GM12892 (cell line): ENCODE data around the gene ANKRD10.
A peak's percentile ranks its signal among the peaks of the same experiment; 100 is the strongest.

ENCODE experiments used
- DNase-seq: peaks from one replicate; pipeline ENCODE4 v3.0.0; 2011; ENCODE audit not compliant: insufficient read length
- FAIRE-seq: peaks from 2 replicates; lab custom pipeline; 2011; peaks lifted over from hg19 to GRCh38; lab: Jason Lieb, UNC
- POLR2A ChIP-seq: IDR thresholded peaks from 2 replicates; pipeline ENCODE4 v1.6.1; 2011; ENCODE audit warnings: low read depth, low read length, control low read depth
- POLR2AphosphoS5 ChIP-seq: IDR thresholded peaks from 2 replicates; pipeline ENCODE4 v1.6.1; 2011; ENCODE audit warnings: low read depth, low read length, control low read depth
- TAF1 ChIP-seq: IDR thresholded peaks from 2 replicates; pipeline ENCODE4 v1.6.1; 2011; ENCODE audit warnings: low read depth, mild to moderate bottlenecking, control low read depth, low read length, borderline replicate concordance

ANKRD10 gene

DNA sequence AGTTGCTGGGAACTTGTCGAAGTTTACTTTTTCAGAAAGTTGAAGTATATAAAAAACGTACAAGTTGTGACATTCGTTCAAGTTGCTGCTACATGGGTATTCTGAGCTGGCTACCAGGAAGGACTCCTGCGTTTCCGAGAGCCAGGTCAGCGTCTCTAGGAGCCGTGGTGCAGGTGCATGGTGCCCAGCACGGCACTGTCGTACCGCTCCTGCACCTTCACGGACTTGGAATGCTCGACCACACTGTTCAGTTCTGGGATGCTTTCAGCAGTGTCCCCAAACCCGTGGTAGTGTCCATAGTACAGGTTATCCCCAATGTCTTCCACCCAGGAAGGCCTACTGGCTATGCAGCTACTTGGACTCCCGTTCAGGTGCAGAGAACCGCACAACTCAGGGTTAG lies 35.4 kb downstream of the ANKRD10 start:
- TF ChIP-seq TAF1, result no peak
- TF ChIP-seq POLR2AphosphoS5, result no peak
- TF ChIP-seq POLR2A, result no peak
- no peak for DNase-seq
- FAIRE-seq, result no peak

DNA sequence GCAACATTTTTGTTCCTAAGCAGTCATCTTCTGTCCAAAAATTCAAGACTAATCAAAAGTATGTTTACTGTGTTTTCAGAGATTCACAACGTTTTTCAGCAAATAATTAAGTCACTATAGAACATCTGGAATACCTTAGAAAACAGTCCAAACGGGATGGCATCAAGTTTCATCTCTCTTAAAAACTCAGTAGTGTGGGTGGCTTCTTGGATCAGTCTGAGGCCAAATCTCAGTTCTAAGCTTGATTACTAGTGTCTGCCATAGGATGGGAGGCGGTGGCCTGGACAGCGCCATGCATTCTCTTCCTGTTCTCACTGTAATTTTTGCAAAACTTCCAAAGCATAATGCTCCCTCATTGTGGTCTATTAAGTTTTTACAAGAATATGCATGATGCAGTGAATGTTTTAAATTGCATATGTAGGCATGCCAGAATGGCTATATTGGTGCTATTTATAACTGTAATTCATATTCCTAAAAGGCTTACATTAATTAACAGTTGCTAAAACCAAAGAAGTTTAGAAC lies 37.1 kb downstream of the ANKRD10 start:
- no peak for DNase-seq
- FAIRE-seq, result no peak
- TF ChIP-seq TAF1, result no peak
- no peak for TF ChIP-seq POLR2A
- TF ChIP-seq POLR2AphosphoS5, result no peak

DNA sequence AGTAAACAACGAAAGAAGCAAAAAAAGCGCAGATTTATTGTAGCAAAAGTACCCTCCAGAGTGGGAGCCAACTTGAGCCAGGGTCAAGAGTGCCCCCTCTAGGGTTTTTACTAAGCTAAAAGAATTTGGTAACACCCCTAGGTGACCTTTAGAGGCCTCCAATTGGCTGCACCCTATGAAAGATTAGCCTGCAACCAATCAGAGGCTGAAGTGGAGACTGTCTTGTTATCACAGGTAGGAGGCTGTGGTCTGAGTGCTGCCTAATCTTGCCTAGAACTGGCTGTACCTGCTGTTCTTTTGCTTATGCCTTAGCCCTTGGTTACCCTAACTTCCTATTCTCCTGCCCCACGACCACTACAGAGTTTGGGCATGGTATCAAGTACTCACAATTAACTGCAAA lies 38.3 kb downstream of the ANKRD10 start:
- no peak for TF ChIP-seq POLR2A
- TF ChIP-seq TAF1, result no peak
- no peak for TF ChIP-seq POLR2AphosphoS5
- DNase-seq (no peak), FAIRE-seq (no peak)

DNA sequence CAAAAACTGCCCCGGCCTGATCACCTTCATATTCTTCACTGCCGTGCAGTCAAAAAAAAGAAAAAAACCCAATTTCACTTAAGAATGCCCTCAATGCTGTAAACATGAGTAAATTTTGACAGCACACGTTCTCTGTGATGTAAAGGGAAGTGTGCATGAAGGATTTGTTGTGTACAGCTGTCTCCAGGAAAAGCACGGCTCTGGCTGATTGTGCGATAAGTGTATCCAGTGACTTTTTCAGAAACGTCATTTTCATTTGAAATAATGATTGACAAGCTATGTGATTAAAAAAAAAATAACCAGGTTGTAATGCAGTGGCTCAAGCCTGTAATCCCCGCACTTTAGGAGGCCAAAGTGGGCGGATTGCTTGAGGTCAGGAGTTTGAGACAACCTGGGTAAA lies 39.6 kb downstream of the ANKRD10 start:
- TF ChIP-seq POLR2AphosphoS5, result no peak
- TF ChIP-seq POLR2A, result no peak
- TF ChIP-seq TAF1, result no peak
- DNase-seq (no peak), FAIRE-seq (peak; percentile 17)

DNA sequence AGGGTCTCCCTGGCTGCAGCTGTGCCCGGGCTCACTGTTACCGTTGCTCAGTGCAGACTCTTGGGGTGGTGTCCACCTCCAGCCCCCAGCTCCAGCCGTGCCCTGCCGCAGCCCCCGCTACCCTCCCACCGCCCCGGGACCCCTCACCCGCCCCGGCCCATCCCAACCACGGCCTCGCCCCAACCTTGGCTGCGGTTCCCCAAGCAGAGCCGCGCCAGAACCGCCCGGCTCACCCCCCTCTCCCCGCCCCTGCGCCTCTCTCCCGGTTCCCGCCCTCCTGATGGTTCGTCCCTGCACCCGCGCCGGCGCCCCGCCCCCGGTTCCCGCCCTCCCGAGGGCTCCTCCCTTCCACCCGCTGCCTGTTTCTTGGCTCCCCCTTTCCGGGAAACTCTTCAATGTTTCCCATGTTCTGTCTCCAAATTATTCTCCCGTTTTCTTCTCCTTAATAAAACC lies 40.3 kb downstream of the ANKRD10 start:
- TF ChIP-seq TAF1 (no peak), POLR2A (no peak), POLR2AphosphoS5 (no peak)
- peak; percentile 54 for FAIRE-seq
- peak; percentile 80 for DNase-seq

DNA sequence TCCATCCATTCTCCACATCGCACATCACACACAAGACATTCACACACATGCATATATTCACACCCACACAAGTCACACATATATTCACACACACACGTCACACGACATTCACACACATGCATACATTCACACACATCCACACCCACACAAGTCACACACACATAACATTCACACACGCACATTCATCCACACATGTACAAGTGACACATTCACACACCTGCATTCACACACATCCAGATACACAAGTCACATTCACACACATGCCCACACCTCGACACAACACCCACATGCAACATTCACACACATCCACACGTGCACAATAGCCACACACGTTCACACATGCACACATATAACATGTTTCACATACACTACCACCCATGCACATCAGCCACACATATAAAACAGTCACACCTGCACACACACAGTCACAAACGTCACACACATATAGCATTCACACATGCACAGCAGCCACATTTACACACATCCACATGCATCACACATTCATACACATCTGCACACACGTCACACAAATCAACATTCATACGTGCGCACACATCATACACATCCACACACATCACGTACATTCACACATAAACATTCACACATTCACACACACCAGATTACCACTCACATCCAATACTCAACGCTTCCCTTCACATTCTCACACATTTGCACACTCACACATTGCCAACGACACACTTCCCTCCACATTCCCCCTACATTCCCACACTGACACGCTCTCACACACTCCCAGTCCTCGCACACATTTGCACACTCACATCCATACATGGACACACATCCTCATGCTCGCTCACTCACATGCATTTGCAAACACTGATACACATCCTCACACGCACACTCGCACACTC lies 41.0 kb downstream of the ANKRD10 start:
- no peak for TF ChIP-seq POLR2AphosphoS5
- TF ChIP-seq TAF1, result no peak
- no peak for TF ChIP-seq POLR2A
- FAIRE-seq (peak; percentile 56), DNase-seq (no peak)

DNA sequence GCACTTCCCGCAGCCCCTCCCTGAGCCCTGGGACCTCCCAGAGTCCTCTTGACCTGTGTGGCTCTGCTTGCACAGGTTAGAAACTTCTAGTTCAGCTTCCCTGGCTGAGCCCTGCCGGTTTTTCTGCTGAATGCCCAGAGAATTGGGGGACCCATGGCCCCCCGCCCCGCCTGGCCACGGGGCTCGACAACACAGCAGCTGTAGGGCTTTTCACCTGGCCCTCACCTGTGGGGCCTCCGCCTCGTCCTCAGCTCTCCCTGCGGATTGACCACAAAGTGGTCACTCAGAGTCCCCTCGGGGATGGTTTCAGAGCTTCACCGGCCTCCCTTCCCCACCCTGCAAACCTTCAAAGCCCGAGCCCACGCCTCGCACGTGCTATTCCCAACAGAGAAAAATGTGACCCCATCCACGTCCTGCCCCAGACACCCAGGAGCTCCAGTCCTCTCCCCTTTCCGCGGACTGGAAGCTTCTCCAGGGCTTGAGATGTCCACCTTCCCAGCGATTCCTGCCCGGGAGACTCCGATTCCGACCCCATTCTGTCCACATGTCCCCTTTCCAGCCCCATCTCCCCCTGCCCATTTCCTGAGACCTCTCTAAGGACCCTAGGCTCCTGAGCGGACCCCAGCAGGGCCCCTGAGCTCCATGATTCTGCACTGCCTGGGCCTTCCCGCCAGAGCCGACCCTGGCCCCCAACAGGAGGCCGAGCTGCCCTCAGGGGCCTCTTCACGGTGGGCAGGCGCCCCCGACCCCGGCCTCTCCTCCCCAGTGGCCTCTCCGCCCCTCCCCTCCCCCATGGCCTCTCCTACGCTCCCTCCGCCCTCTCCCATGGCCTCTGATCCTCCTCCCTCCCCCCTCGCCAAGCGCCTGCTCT lies 41.9 kb downstream of the ANKRD10 start:
- FAIRE-seq (no peak), DNase-seq (no peak)
- TF ChIP-seq TAF1 (no peak), POLR2AphosphoS5 (no peak), POLR2A (no peak)

DNA sequence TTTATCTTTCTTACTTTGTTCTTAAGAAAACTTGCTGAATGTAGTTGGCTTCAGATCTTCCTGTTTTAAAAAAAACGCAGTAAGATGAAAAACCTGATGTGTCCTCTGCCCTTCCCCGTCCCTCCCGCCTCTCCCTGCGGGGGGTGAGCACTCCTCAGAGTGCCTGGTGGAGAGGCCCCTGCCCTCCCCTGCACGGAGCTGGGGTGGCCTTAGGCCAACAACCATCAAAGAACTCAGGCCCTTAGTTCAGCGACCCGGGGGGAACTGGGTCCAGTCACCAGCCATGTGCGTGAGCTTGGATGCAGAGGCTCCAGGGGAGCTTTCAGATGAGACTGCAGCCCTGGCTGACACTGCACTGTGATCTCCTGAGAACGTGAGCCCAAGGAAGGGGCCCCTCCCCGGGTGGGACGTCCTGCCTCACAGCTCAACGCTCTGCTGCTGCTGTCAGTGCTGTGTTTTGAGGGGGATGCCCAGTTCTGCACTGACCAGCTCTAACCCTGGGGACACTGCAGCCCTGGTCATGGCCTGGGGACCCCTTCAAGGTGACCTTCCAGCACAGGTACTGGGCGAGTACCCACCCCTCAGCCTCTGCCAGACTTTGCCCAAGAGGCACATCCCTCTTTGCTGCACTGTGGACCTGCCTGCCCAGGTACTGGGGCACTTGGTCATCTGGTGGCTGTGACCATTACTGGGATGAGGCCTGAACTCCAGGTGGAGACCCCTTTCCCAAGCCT lies 42.7 kb downstream of the ANKRD10 start:
- TF ChIP-seq POLR2AphosphoS5 (no peak), TAF1 (no peak), POLR2A (no peak)
- no peak for FAIRE-seq
- DNase-seq, result no peak

DNA sequence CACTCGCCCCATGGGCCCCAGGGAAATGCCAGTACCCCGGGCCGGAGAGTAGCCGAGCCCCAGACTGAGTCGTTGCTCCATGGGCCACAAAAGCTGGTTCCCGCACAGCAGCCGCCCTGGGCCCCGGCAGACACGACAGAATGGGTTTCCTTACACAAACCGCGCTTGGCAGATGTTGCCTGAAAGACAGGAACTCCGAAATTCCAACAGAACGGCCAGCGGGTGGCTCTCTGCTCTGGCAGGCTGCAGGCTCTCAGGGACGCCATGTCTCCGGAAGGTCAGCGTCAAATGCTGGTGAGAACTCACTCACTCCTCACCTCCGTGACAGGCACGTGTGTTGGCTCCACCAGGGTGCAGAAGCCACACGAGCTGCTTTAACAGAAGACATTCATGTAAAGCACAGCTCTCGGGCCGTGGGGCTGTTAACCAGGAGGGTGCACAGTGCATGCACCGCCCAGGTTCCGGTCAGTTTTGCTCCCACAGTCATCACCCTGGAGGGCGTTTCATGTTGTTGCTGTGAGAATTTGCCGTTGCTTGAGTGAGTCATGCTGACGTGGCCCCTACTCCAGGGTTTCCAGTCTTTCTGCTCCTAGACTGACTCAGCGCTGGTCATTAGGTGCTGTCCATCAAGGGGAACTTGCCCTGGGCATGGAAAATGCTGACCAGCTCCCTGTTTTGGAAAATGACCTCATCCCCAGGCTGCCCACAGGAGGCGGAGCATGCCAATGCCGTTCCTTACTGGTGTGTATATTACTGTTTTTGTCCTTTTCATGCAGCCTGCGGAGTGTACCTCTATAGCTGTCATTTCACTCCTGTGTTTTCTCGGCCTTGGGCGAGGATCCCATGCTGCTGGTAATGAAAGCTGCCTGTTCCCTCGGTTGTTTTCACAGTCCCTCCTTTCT lies 44.8 kb downstream of the ANKRD10 start:
- FAIRE-seq, result no peak
- no peak for DNase-seq
- TF ChIP-seq POLR2A (no peak), TAF1 (no peak), POLR2AphosphoS5 (no peak)
